H1 (cell line): ENCODE results near the gene TFCP2L1. TPM values are rescaled to one million over a fixed set of nuclear protein-coding genes. Genes with fewer than 3 reads are reported as not detected.
A peak's percentile ranks its signal among the peaks of the same experiment; 100 is the strongest.

ENCODE experiments used
- CTCF ChIA-PET: fragments of 300-600 bp; sonication (Branson Sonifier 250); formaldehyde crosslinking; loops from one replicate; lab custom pipeline; 2021; ENCODE audit not compliant: partially characterized antibody; lab: Charles Lee
- POLR2A ChIA-PET: fragments of 300-600 bp; sonication (Branson Sonifier 250); formaldehyde crosslinking; loops from one replicate; lab custom pipeline; 2021; ENCODE audit warnings: inconsistent platforms; ENCODE audit not compliant: partially characterized antibody; lab: Charles Lee
- DNase-seq, 2 experiments: peaks; one replicate each; pipeline versions ENCODE4 v3.0.0 to v3.0.0-alpha.2; 2010 to 2022; ENCODE audit warnings: low spot score in 2 of 2, low read depth in 1 of 2, mixed read lengths in 1 of 2
- FAIRE-seq: peaks from 2 replicates; lab custom pipeline; 2011; peaks lifted over from hg19 to GRCh38; lab: Jason Lieb, UNC
- H2AFZ ChIP-seq: 2 replicates; pipeline ENCODE4 v1.8.1; 2012; ENCODE audit warnings: low read length, inconsistent platforms
- H2AK5ac ChIP-seq: 2 replicates; pipeline ENCODE4 v1.6.1; 2013; ENCODE audit warnings: low read depth, low read length
- H2BK120ac ChIP-seq: replicated peaks from 2 replicates; pipeline ENCODE3; 2013; ENCODE audit warnings: low read depth, low read length, inconsistent platforms
- H2BK12ac ChIP-seq: 2 replicates; pipeline ENCODE4 v1.6.1; 2013; ENCODE audit warnings: low read depth, low read length
- H2BK15ac ChIP-seq: 2 replicates; pipeline ENCODE4 v1.6.1; 2013; ENCODE audit warnings: low read length
- H2BK20ac ChIP-seq: 2 replicates; pipeline ENCODE4 v1.6.1; 2013; ENCODE audit warnings: low read length
- H2BK5ac ChIP-seq: 2 replicates; pipeline ENCODE4 v1.6.1; 2013; ENCODE audit warnings: low read depth, low read length
- H3K14ac ChIP-seq: 2 replicates; pipeline ENCODE4 v1.6.1; 2013; ENCODE audit warnings: inconsistent platforms; ENCODE audit not compliant: insufficient read length
- H3K18ac ChIP-seq: 2 replicates; pipeline ENCODE4 v1.6.1; 2013; ENCODE audit warnings: low read length; ENCODE audit errors: extremely low read depth
- H3K23ac ChIP-seq: 2 replicates; pipeline ENCODE4 v1.6.1; 2013; ENCODE audit warnings: inconsistent platforms; ENCODE audit not compliant: insufficient read length
- H3K23me2 ChIP-seq: 2 replicates; pipeline ENCODE4 v1.6.1; 2013; ENCODE audit warnings: low read depth, low read length
- H3K27ac ChIP-seq: 2 replicates; pipeline ENCODE4 v1.6.1; 2011; ENCODE audit warnings: low read depth, low read length, inconsistent platforms
- H3K27me3 ChIP-seq, 4 experiments: replicated peaks in 1 of 4; 1 replicate in 1 of 4; 2 replicates in 3 of 4; pipeline versions ENCODE4 v1.6.1 to v1.8.1; 2011 to 2013; ENCODE audit warnings: low read length in 3 of 4, mild to moderate bottlenecking in 3 of 4, inconsistent platforms in 2 of 4, mixed read lengths in 2 of 4, moderate library complexity in 1 of 4; ENCODE audit not compliant: control insufficient read depth in 3 of 4, insufficient read depth in 3 of 4; ENCODE audit errors: extremely low read depth in 1 of 4
- H3K36me3 ChIP-seq, 4 experiments: 2 replicates each; pipeline versions ENCODE4 v1.6.1 to v1.8.1; 2011 to 2013; ENCODE audit warnings: mild to moderate bottlenecking in 4 of 4, low read length in 3 of 4, moderate library complexity in 2 of 4, control low read depth in 1 of 4, inconsistent platforms in 1 of 4; ENCODE audit not compliant: insufficient read depth in 4 of 4, control insufficient read depth in 2 of 4
- H3K4ac ChIP-seq: replicated peaks from 2 replicates; pipeline ENCODE3; 2013; ENCODE audit warnings: low read length, low read depth, mixed read lengths, inconsistent platforms; ENCODE audit not compliant: insufficient read length
- H3K4me1 ChIP-seq, 4 experiments: replicated peaks in 1 of 4; 1 replicate in 1 of 4; 2 replicates in 3 of 4; pipeline versions ENCODE4 v1.6.1 to v1.8.1; 2011 to 2013; ENCODE audit warnings: low read length in 3 of 4, inconsistent platforms in 2 of 4, mixed read lengths in 1 of 4; ENCODE audit not compliant: insufficient read depth in 4 of 4, control insufficient read depth in 3 of 4
- H3K4me2 ChIP-seq, 2 experiments: 2 replicates each; pipeline versions ENCODE4 v1.6.1 to v1.8.1; 2011 to 2013; ENCODE audit warnings: low read depth in 2 of 2, low read length in 2 of 2, control low read depth in 1 of 2, inconsistent platforms in 1 of 2, mild to moderate bottlenecking in 1 of 2; ENCODE audit not compliant: insufficient read depth in 1 of 2
- H3K4me3 ChIP-seq, 4 experiments: fragments of 200-600, 300-600 bp in 1 of 4; sonication (generic), shearing (Covaris generic), sonication (Bioruptor Twin) in 1 of 4; 2 replicates each; pipeline versions ENCODE4 v1.5.1 to v1.8.1; 2011 to 2016; ENCODE audit warnings: low read length in 4 of 4, low read depth in 3 of 4, control low read depth in 2 of 4, inconsistent platforms in 2 of 4, mild to moderate bottlenecking in 2 of 4, mixed read lengths in 1 of 4, moderate library complexity in 1 of 4; ENCODE audit not compliant: insufficient read depth in 2 of 4; ENCODE audit errors: extremely low read depth in 1 of 4
- H3K56ac ChIP-seq: replicated peaks from 2 replicates; pipeline ENCODE3; 2013; ENCODE audit warnings: low read depth, mild to moderate bottlenecking, mixed read lengths, low read length, inconsistent platforms; ENCODE audit not compliant: insufficient read length
- H3K79me1 ChIP-seq: 2 replicates; pipeline ENCODE4 v1.6.1; 2013; ENCODE audit warnings: low read depth, low read length, control low read depth
- H3K79me2 ChIP-seq, 2 experiments: 2 replicates each; pipeline versions ENCODE4 v1.6.1 to v1.8.1; 2012 to 2013; ENCODE audit warnings: low read length in 2 of 2, mild to moderate bottlenecking in 2 of 2, inconsistent platforms in 1 of 2; ENCODE audit not compliant: insufficient read depth in 2 of 2, control insufficient read depth in 1 of 2
- H3K9ac ChIP-seq, 4 experiments: replicated peaks in 1 of 4; 1 replicate in 1 of 4; 2 replicates in 3 of 4; pipeline versions ENCODE4 v1.6.1 to v1.8.1; 2011 to 2013; ENCODE audit warnings: low read depth in 3 of 4, low read length in 3 of 4, control low read depth in 2 of 4, mild to moderate bottlenecking in 2 of 4, moderate library complexity in 2 of 4, inconsistent platforms in 1 of 4; ENCODE audit errors: extremely low read depth in 1 of 4
- H3K9me3 ChIP-seq, 2 experiments: 2 replicates each; pipeline versions ENCODE4 v1.6.1 to v1.8.1; 2012 to 2013; ENCODE audit warnings: mild to moderate bottlenecking in 2 of 2, moderate library complexity in 2 of 2, control low read depth in 1 of 2, inconsistent platforms in 1 of 2, low read depth in 1 of 2, low read length in 1 of 2, mixed read lengths in 1 of 2; ENCODE audit not compliant: insufficient read depth in 2 of 2
- H4K20me1 ChIP-seq, 2 experiments: replicated peaks in 1 of 2; 2 replicates each; pipeline versions ENCODE3 to v1.8.1; 2011 to 2013; ENCODE audit warnings: inconsistent platforms in 2 of 2, low read length in 2 of 2, mild to moderate bottlenecking in 1 of 2; ENCODE audit not compliant: insufficient read depth in 2 of 2, control insufficient read depth in 1 of 2
- H4K5ac ChIP-seq: 2 replicates; pipeline ENCODE4 v1.6.1; 2013; ENCODE audit warnings: low read length, low read depth, mixed read lengths, inconsistent platforms; ENCODE audit not compliant: insufficient read length
- H4K8ac ChIP-seq: 2 replicates; pipeline ENCODE4 v1.8.0; 2013; ENCODE audit warnings: mild to moderate bottlenecking, moderate library complexity, low read length, inconsistent platforms; ENCODE audit not compliant: insufficient read depth; ENCODE audit errors: extremely low read depth
- H4K91ac ChIP-seq: replicated peaks from 2 replicates; pipeline ENCODE3; 2013; ENCODE audit warnings: low read length, mixed read lengths, inconsistent platforms; ENCODE audit not compliant: insufficient read length
- ASH2L ChIP-seq: fragments of 200-600, 300-600 bp; sonication (generic); IDR thresholded peaks from one replicate; pipeline ENCODE4 v1.7.1; 2017; ENCODE audit warnings: low read length
- BCL11A ChIP-seq, 2 experiments: IDR thresholded peaks; one replicate each; pipeline ENCODE4 v1.6.1; 2011; ENCODE audit warnings: low read depth in 2 of 2, low read length in 2 of 2, mild to moderate bottlenecking in 2 of 2
- BRCA1 ChIP-seq: IDR thresholded peaks from 2 replicates; pipeline ENCODE4 v1.6.1; 2012; ENCODE audit warnings: low read depth, low read length, improper control_type of control experiment
- CBX8 ChIP-seq: fragments of 300-800, 300-1000 bp; sonication (generic); IDR thresholded peaks from 2 replicates; pipeline ENCODE4 v1.7.1; 2016; ENCODE audit warnings: low read depth, low read length, borderline replicate concordance
- CEBPB ChIP-seq: IDR thresholded peaks from 2 replicates; pipeline ENCODE4 v1.6.1; 2012; ENCODE audit warnings: low read depth, low read length
- EGR1 ChIP-seq: IDR thresholded peaks from 2 replicates; pipeline ENCODE4 v1.6.1; 2011; ENCODE audit warnings: low read depth, low read length, borderline replicate concordance
- FOSL1 ChIP-seq: IDR thresholded peaks from 2 replicates; pipeline ENCODE4 v1.6.1; 2011; ENCODE audit warnings: mild to moderate bottlenecking, low read depth, low read length, moderate library complexity; ENCODE audit not compliant: insufficient read depth
- NANOG ChIP-seq: IDR thresholded peaks from 2 replicates; pipeline ENCODE4 v1.6.1; 2011; ENCODE audit warnings: low read length, low read depth, mild to moderate bottlenecking, inconsistent platforms; ENCODE audit not compliant: insufficient read depth, poor library complexity, severe bottlenecking
- NRF1 ChIP-seq: IDR thresholded peaks from 2 replicates; pipeline ENCODE4 v1.6.1; 2011; ENCODE audit warnings: mild to moderate bottlenecking, low read depth, low read length, improper control_type of control experiment
- RFX5 ChIP-seq: IDR thresholded peaks from 2 replicates; pipeline ENCODE4 v1.6.1; 2011; ENCODE audit warnings: low read depth, low read length, improper control_type of control experiment, borderline replicate concordance
- SIN3A ChIP-seq, 2 experiments: IDR thresholded peaks in 1 of 2; conservative IDR thresholded peaks in 1 of 2; 2 replicates each; pipeline ENCODE4 v1.6.1; 2011 to 2012; ENCODE audit warnings: low read length in 2 of 2, improper control_type of control experiment in 1 of 2, low read depth in 1 of 2, mild to moderate bottlenecking in 1 of 2
- TEAD4 ChIP-seq: IDR thresholded peaks from 2 replicates; pipeline ENCODE4 v1.6.1; 2012; ENCODE audit warnings: low read depth, low read length, inconsistent platforms, mixed read lengths
- WGBS, 2 experiments: shearing (Covaris generic) in 1 of 2; methylation state at CpG; one replicate each; pipeline versions ENCODE4 v1.1.6 to v1.1.7; 2013 to 2015; ENCODE audit warnings: low lambda C conversion rate in 2 of 2, mixed read lengths in 2 of 2, inconsistent platforms in 1 of 2, low coverage in 1 of 2, missing lambda C conversion rate in 1 of 2; ENCODE audit not compliant: insufficient replicate concordance in 2 of 2, insufficient coverage in 1 of 2, insufficient read length in 1 of 2; ENCODE audit errors: extremely low coverage in 1 of 2, missing lambda C conversion rate in 1 of 2; 5-methylcytosine and 5-hydroxymethylcytosine counted together
- polyA plus RNA-seq, 7 experiments: library from polyadenylated mRNA; depleted of rRNA in 3 of 7; stranded (reverse) in 5 of 7; unstranded in 2 of 7; fragments of >200 nt in 5 of 7; fragments of 200-250 nt in 2 of 7; gene quantifications; 1 replicate in 5 of 7; 2 replicates in 1 of 7; 4 replicates in 1 of 7; pipeline versions ENCODE4 v1.2.1 to v1.2.3, GENCODE V29; 2011 to 2013; ENCODE audit warnings: missing spikeins in 2 of 7, mixed read lengths in 2 of 7
- total RNA-seq: library from RNA; stranded (reverse); fragmentation: NEBNext Ultra II Directional; extraction: Animal tissue kit (Norgen Biotek cat#: 25700); gene quantifications from 2 replicates; pipeline ENCODE4 v1.2.1, GENCODE V29; 2021
- TF ChIP-seq, protein P1 (sequence below): IDR thresholded peaks from 2 replicates; pipeline ENCODE4 v1.6.1; 2012; ENCODE audit warnings: inconsistent platforms

The TFCP2L1 gene
- total and polyA plus RNA-seq, 2 of the 8 experiments (the other 6 are each of a cell fraction or from before 2014, with no cell fraction given) = 1.5 to 3.8 TPM

DNA sequence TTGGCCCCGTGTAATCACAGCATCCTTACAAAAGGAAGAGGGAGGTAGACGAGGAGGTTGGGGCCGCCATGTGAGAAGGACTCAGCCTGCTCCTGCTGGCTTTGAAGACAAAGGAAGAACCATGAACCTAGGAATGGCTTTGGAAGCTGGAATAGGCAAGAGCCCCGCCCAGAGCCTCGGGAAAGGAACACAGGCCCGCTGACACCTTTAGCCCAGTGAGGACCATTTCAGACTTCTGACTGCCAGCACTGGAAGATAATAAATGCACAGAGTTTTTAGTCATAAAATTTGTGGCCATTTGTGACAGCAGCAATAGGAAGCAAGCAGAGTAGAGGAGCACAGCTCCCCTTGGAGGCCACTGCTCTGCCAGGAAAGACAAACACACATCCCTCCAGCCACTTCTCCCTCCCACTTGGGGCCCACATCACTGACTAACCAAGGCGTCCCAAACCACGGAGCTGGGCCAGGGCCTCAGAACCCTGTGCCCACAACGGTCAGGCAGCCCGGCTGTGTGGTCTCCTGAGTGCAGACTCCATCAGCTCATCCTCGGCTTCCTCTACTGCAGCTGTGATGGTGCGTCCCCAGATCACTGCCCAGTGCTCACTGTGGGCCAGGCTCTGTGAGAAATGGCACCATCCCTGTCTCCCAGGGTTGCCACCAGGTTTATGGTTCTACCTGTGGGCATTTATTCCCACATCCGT is 39.7 kb downstream of the TFCP2L1 start:
- no peak overlapping the region for H2BK15ac ChIP-seq
- TF ChIP-seq RFX5 = no peak
- TF ChIP-seq SIN3A (conservative IDR thresholded peaks at IDR 0.05 in 1 of 2, IDR thresholded peaks at IDR 0.05 in 1 of 2; ENCODE audit: low read depth in 1 of 2, low read length in 2 of 2) = no peak
- no peak for TF ChIP-seq CEBPB
- no peak for TF ChIP-seq NRF1
- TF ChIP-seq FOSL1 = no peak
- no peak for TF ChIP-seq BRCA1
- TF ChIP-seq TEAD4 = no peak
- TF ChIP-seq CBX8 = no peak
- TF ChIP-seq EGR1 = no peak
- TF ChIP-seq ASH2L = no peak
- TF ChIP-seq NANOG = no peak
- TF ChIP-seq BCL11A (IDR thresholded peaks at IDR 0.05; ENCODE audit: low read depth in 2 of 2, low read length in 2 of 2) = no peak
- TF ChIP-seq, protein P1, sequence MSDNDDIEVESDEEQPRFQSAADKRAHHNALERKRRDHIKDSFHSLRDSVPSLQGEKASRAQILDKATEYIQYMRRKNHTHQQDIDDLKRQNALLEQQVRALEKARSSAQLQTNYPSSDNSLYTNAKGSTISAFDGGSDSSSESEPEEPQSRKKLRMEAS = no peak
- no peak overlapping the region for H3K23ac ChIP-seq
- DNase-seq = no peak
- ChIA-PET CTCF (interaction anchor here (1.0 to 1.5 kb wide), 2 partner anchors 10 to 150 kb away, joined by 4 to 5 read pairs; no protein-coding TSS in a partner anchor), POLR2A (no interaction called here)
- H2BK20ac ChIP-seq = no peak overlapping the region
- H3K14ac ChIP-seq = no peak overlapping the region
- H3K23me2 ChIP-seq = no peaks in the 10 kb centered on the region
- H4K20me1 ChIP-seq = no peaks in the 10 kb centered on the region
- 87% methylated on average over 13 of the region's 13 CpGs; no CpG with 5 or more reads in 1 of the 2 experiments for WGBS, 2 experiments
- FAIRE-seq = no peak
- 0 out of 2 replicates have a peak overlapping the region, but pooled peaks have one; percentile 35 for H4K8ac ChIP-seq
- H3K27me3 ChIP-seq = 0 out of 7 replicates have a peak, but pooled peaks cover 0 to 2% (median 0%) of the 10 kb centered on the region in 4 experiments
- no peaks in the 10 kb centered on the region for H3K79me2 ChIP-seq
- H3K27ac ChIP-seq = no peak overlapping the region
- no peak overlapping the region for H3K9ac ChIP-seq
- no peak overlapping the region for H4K91ac ChIP-seq
- no peaks in the 10 kb centered on the region for H3K36me3 ChIP-seq
- H2AFZ ChIP-seq = no peak overlapping the region
- no peaks in the 10 kb centered on the region for H3K9me3 ChIP-seq
- H4K5ac ChIP-seq = no peak overlapping the region
- no peak overlapping the region for H2BK12ac ChIP-seq
- no peak overlapping the region for H3K4me2 ChIP-seq
- no peak overlapping the region for H3K4ac ChIP-seq
- H3K56ac ChIP-seq = no peak overlapping the region
- no peaks in the 10 kb centered on the region; a peak in 1 of 7 replicates for H3K4me1 ChIP-seq
- no peaks in the 10 kb centered on the region for H3K79me1 ChIP-seq
- no peak overlapping the region for H3K18ac ChIP-seq
- no peak overlapping the region for H2BK5ac ChIP-seq
- H3K4me3 ChIP-seq = no peak overlapping the region
- H2AK5ac ChIP-seq = no peak overlapping the region
- no peak overlapping the region for H2BK120ac ChIP-seq
